HG02678 (cell line): ENCODE data around the gene IFIT2.
"Not testable (repeated sequence)": the region's sequence is repeated elsewhere in the genome, so short reads cannot be mapped to it uniquely, and the experiment has no call there.

Source experiments
- ATAC-seq: cut with Tn5 transposase; IDR thresholded peaks from one replicate; pipeline ENCODE4 v1.9.1; 2021; ENCODE audit warnings: mild to moderate bottlenecking, moderate library complexity; ENCODE audit not compliant: unreplicated experiment

IFIT2 gene

GRCh38 chr10:89306434-89307268 lies 4.8 kb downstream of the IFIT2 start:
- ATAC-seq: no peak

DNA sequence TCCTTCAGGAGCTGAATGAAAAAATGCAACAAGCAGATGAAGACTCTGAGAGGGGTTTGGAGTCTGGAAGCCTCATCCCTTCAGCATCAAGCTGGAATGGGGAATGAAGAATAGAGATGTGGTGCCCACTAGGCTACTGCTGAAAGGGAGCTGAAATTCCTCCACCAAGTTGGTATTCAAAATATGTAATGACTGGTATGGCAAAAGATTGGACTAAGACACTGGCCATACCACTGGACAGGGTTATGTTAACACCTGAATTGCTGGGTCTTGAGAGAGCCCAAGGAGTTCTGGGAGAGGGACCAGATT lies 5.4 kb downstream of the IFIT2 start:
- ATAC-seq: no peak

- no peak for ATAC-seq
Measured at GRCh38 chr10:89308266-89308665, 6.4 kb downstream of the IFIT2 start.

DNA sequence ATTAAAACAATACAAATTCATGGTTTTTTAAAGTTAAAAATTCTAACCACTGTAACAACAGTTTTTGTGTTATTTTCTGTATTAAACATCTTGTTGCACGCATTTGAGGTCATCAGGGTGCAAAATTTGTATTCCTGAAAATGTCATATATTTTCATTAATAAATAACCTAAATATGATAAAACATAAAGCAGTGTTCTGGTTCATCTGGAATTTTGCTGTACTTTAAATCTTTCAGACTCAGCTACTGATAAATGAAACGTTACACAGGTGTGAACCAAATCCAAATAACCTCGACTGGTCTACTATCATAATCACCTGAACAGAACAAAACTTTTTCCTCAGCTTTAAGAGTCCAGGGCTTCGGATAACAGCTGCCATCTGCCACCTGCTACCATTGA lies 6.9 kb downstream of the IFIT2 start:
- no peak for ATAC-seq

DNA sequence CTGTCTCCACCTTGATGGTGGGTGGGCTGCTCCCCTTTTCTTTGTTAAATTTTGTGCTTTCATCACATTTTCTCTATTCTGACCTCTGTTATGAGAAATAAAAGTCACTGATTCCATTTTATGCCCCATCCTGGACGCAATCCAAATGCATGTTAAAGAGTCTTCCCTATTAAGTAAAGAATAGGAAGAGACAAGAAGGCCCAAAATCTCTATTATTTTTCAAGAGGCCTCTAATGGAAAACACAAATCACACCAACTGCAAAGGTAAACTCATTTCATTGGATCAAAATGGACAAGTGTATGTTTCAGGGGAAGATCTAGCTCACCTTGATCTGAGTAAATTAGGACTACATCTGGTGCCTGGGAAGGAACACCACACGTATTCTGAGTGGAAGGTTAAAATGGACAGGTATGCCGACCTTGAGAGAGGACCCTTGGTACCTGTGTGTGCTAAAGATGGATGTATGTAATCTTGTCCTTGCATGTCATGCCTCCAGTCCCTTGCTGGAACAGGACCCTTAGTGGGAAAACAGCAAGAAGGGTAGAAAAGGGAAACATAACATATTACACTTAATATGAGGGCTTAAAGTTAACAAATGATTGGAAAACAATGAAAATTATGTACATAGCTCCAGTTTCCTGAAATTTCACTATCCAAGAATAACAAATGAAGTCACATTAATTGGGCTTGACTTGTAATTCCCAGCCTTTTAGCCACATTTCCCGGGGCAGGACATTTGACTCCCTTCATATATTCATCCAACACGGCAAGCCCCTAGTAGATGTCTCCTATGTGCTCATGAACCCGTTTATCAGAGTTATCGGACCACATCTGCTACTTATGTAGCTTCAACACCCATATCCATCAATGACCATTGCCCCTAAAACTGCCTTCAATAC lies 7.6 kb downstream of the IFIT2 start:
- no peak for ATAC-seq

DNA sequence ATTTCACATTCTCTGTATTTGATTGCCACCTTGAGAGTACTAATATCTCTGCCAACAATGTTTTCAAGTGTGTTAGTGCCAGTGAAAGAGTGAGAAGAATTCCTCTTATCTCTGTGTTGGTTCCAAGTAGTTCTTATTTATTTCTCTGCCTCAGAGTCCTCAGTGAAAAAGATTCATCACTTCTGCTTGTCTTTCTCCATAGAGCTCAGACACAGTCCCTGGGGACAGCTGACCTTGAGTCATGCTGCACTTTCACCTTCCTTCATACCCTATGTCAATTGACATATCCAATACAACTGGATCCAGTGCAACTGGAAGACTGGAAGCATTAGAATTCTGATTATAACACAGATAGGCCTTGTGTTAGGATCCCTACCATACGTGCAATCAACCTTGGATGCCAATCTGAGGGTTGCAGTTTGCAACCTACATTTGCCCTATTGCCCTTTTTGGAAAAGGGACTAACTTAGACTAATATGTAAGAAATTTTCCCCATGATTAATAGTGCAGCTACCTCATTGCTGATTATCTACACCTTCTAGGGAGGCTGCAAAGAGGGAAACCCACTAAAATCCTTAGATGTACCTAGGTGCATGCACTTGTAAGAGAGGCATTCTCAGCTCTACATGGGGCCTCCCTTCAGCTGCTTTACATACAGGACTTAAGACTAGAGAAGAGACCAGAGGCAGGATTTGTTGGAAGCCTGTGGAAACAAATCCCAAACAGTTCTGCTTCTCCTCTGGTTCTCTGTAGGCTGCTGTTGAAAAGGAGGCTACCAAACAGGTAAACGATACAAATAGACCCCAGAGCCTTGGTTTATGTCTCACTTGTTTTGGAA lies 8.4 kb downstream of the IFIT2 start:
- ATAC-seq: no peak

DNA sequence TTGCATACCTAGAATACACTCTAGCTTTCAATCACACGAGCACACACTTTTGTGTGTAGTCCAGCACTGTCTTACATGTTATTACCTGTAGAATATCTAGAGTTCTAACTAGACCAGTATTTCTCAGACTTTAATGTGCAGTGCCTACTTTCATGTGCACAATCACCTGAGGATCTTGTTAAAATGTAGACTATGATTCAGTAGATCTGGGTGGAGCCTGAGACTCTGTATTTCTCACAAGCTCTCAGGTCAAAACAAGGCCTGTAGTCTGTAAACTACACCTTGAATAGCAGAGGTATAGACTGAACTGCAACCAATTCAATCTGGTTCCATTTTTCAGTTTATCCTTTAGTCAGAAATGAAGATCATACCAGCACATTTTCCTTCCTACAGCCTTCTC lies 11.1 kb downstream of the IFIT2 start:
- ATAC-seq: no peak

DNA sequence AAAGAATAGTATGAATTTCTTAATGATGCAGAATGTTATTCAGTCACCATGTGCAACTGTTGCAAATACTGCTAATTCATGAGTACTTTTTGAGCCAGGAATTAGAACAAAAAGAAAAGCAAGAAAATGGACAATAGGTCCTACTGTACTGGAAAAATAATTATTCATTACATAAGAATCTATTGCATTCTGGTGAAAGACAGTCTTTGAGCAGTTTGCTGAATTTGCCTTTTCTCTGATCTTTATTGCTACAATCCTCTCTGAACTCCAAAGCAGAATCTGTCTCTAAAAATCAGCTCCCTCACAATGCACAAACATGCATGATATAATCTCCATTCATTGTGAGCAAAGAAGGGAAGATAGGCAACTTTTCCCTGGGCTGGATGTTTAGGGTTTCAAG lies 12.8 kb downstream of the IFIT2 start:
- ATAC-seq: no peak

GRCh38 chr10:89318047-89318446 lies 16.2 kb downstream of the IFIT2 start:
- not testable (repeated sequence) for ATAC-seq

DNA sequence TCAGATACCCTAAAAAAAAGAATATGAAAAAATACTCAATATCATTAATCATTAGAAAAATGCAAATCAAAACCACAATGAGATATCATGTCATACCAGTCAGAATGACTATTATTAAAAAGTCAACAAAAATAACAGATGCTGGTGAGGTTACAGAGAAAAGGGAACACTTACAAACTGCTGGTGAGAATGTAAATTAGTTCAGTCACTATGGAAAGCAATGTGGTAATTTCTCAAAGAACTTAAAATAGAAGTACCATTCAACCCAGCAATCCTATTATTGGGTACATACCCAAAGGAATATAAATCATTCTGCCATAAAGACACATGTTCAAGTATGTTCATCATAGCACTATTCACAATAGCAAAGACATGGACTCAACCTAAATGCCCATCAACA lies 23.2 kb downstream of the IFIT2 start:
- ATAC-seq: not testable (repeated sequence)

DNA sequence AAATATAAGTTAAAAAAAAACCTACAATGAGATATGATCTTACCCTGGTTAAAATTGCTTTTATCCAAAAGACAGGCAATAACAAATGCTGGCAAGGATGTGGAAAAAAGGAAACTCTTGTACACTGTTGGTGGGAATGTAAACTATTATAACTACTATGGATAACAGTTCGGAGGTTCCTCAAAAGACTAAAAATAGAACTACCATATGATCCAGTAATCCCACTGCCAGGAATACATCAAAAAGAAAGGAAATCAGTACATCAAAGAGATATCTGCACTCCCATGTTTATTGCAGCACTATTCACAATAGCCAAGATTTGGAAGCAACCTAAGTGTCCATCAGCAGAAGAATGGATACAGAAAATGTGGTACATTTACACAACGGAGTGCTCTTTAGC lies 24.0 kb downstream of the IFIT2 start:
- ATAC-seq: not testable (repeated sequence)

- no peak for ATAC-seq
Measured at GRCh38 chr10:89327803-89328441, 26.1 kb downstream of the IFIT2 start, which contains the start of gene IFIT3. Gene IFIT3, plus strand, starts transcription at chr10:89327997. Its CDS starts 77 bp downstream, at chr10:89328074.

- ATAC-seq: no peak
Measured at GRCh38 chr10:89329151-89329550, 27.3 kb downstream of the IFIT2 start.

DNA sequence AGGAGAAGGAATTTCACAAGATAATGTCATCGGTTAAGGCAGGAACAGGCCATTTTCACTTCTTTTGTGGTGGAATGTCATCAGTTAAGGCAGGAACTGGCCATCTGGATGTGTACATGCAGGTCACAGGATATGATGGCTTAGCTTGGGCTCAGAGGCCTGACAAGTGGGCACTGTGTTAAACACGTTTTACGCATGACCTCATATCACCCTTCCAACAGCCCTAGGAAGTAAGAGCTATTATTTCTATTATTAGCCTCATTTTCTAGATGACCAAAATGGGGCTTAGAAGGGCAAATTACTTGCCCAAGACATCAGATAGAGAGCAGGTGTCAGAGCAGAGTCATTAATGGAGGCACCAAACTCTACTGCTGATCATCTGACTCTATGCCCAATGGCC lies 28.2 kb downstream of the IFIT2 start:
- not testable (repeated sequence) for ATAC-seq

DNA sequence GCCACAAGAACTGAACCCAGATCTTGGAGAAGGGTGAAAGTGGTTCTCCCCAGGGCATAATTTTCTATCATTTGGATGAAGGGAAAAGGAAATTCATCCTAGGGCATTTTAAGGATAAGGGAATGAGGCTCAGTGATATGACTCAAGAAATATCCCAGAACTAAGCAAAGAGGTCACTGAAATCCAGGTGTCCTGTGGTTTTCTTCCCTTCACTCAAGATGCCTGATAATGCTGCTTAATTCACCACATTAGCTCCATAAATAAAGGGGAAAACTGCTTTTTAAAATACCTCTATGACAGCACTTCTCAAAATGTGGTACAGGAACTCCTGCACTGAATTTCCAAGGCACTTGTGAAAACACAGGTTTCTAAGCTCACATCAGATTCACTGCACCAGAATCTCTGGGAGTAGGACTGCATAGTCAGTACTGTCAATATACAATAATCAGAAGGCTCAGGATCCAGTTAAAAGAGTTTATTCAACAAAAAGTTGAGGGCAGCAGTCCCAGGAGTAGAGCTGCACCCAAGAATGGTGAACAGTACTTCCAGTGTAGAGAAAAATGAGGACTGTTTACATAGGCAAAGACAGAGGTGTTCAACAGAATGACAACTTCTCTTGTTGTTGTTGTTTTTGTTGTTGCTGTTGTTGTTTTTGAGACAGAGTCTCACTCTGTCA lies 28.8 kb downstream of the IFIT2 start:
- ATAC-seq: no peak

GRCh38 chr10:89331487-89332122 lies 29.8 kb downstream of the IFIT2 start:
- ATAC-seq: not testable (repeated sequence)

DNA sequence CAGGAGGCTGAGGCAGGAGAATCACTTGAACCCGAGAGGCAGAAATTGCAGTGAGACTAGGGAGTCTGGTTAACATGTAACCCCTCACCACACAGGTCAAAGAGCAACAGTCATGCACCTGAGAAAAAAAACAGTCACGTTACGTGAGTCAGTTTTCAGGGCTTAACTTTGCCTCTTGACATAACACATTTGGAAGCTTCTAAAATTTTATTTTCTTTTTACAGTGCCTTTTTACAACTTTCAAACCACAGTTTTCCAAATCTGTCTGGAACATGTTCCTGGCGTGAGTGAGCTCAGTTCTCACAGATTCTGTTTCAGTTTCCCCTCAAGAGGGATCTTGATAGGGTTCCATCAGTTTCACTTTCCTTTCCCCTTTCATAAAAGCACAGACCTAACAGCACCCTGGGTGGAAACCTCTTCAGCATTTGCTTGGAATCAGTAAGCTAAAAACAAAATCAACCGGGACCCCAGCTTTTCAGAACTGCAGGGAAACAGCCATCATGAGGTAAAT lies 30.3 kb downstream of the IFIT2 start:
- peak; percentile 38 for ATAC-seq

GRCh38 chr10:89335226-89335625 lies 33.4 kb downstream of the IFIT2 start:
- no peak for ATAC-seq

DNA sequence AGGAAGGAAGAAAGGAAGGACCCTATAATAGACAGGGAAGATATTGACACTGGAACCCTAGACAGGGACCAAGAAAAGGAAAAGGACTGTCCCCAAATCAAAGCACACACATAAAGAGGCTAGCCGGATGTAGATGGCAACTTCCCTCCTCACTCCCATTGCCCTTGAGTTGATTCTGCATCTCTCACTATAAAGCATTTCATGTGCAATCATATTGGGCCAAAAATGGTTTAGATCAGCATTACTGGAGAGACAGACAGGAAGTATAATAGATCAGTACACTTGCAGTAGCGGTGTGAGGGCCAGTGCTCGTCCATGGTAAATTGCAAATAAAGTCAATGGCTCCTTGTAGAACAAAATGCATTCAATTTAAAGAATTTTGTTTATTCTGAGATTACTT lies 34.4 kb downstream of the IFIT2 start:
- ATAC-seq: no peak
